Panc1 (cell line): Measurements from ENCODE around the gene LRRC27. TPM values are rescaled to one million over a fixed set of nuclear protein-coding genes. Genes with fewer than 3 reads are reported as not detected.

Source experiments
- ATAC-seq: fragments of 200-7000 bp; cut with Tn5 transposase; 2 replicates; pipeline ENCODE4 v1.9.1; 2020; ENCODE audit warnings: mild to moderate bottlenecking, moderate library complexity
- BruUV-seq: library from RNA; stranded (reverse); fragments of 400-500 nt; replicated peaks from 2 replicates; lab custom pipeline; 2021; lab: Mats Ljungman, UMichigan
- CTCF ChIA-PET: fragments of 300-600 bp; sonication (Branson Sonifier 250); formaldehyde crosslinking; loops from one replicate; lab custom pipeline; 2022; ENCODE audit warnings: antibody characterized with exemption; lab: Charles Lee
- POLR2A ChIA-PET: fragments of 300-600 bp; sonication (Branson Sonifier 250); formaldehyde crosslinking; loops from one replicate; lab custom pipeline; 2022; ENCODE audit warnings: antibody characterized with exemption; lab: Charles Lee
- DNase-seq: peaks from one replicate; pipeline ENCODE4 v3.0.0-alpha.2; 2010; ENCODE audit warnings: low read depth, low spot score
- H3K27ac ChIP-seq: 2 replicates; pipeline ENCODE4 v1.5.1; 2011; ENCODE audit warnings: mild to moderate bottlenecking, low read length, inconsistent platforms
- H3K27me3 ChIP-seq: fragments of 200-500 bp; sonication (Bioruptor generic); 2 replicates; pipeline ENCODE4 v1.6.0; 2014; ENCODE audit warnings: low read length, inconsistent platforms; ENCODE audit not compliant: control insufficient read depth, insufficient read depth
- H3K36me3 ChIP-seq: fragments of 200-500 bp; sonication (Bioruptor generic); 2 replicates; pipeline ENCODE4 v1.5.1; 2014; ENCODE audit warnings: inconsistent platforms, mild to moderate bottlenecking, low read length, moderate library complexity; ENCODE audit not compliant: control insufficient read depth, insufficient read depth
- H3K4me1 ChIP-seq: 2 replicates; pipeline ENCODE4 v1.5.1; 2011; ENCODE audit warnings: inconsistent platforms, mild to moderate bottlenecking, low read length, moderate library complexity; ENCODE audit not compliant: control insufficient read depth, insufficient read depth
- H3K4me3 ChIP-seq, 2 experiments: 2 replicates each; pipeline ENCODE4 v1.5.1; 2011 to 2012; ENCODE audit warnings: low read depth in 2 of 2, low read length in 2 of 2, mild to moderate bottlenecking in 2 of 2, inconsistent platforms in 1 of 2, moderate library complexity in 1 of 2
- H3K9me3 ChIP-seq: fragments of 200-500 bp; sonication (Bioruptor generic); 2 replicates; pipeline ENCODE4 v1.5.1; 2014; ENCODE audit warnings: low read depth, mild to moderate bottlenecking, inconsistent platforms, low read length, moderate library complexity; ENCODE audit not compliant: control insufficient read depth, insufficient read depth
- POLR2AphosphoS5 ChIP-seq: IDR thresholded peaks from 2 replicates; pipeline ENCODE4 v1.6.1; 2012; ENCODE audit warnings: mild to moderate bottlenecking, low read depth, low read length, moderate library complexity
- SIN3A ChIP-seq: IDR thresholded peaks from 2 replicates; pipeline ENCODE4 v1.6.1; 2012; ENCODE audit warnings: low read depth, mild to moderate bottlenecking, low read length, moderate library complexity, borderline replicate concordance; ENCODE audit not compliant: insufficient read depth
- TCF7L2 ChIP-seq: IDR thresholded peaks from 2 replicates; pipeline ENCODE4 v1.6.1; 2011; ENCODE audit warnings: mild to moderate bottlenecking, low read depth, low read length, inconsistent platforms
- in situ Hi-C: cut with HindIII; loops from 2 replicates; pipeline ENCODE4 v1.10.0; 2016; ENCODE audit warnings: low sequenced_read_pairs, low pct_unique_long_range_greater_than_20kb
- intact Hi-C: fragments of 100-400 bp; cut with micrococcal nuclease; formaldehyde crosslinking; loops from one replicate; pipeline ENCODE4 v1.10.0; 2022; ENCODE audit not compliant: unreplicated experiment
- total RNA-seq: library from RNA; stranded (reverse); gene quantifications from one replicate; pipeline ENCODE4 v1.2.1, GENCODE V29; 2021; ENCODE audit not compliant: unreplicated experiment
- TF ChIP-seq, protein P1 (sequence below), 2 experiments: IDR thresholded peaks; 2 replicates each; pipeline ENCODE4 v1.6.1; 2011 to 2012; ENCODE audit warnings: low read depth in 2 of 2, control low read depth in 1 of 2, low read length in 1 of 2, mild to moderate bottlenecking in 1 of 2, moderate library complexity in 1 of 2; ENCODE audit not compliant: insufficient read depth in 1 of 2
- TF ChIP-seq, protein P2 (sequence below): fragments of 450-650 bp; IDR thresholded peaks from 2 replicates; pipeline ENCODE4 v1.5.1; 2017; ENCODE audit warnings: mild to moderate bottlenecking

LRRC27 gene
- total RNA-seq, 1 experiment from 2014 or later, result 15.7 TPM

DNA sequence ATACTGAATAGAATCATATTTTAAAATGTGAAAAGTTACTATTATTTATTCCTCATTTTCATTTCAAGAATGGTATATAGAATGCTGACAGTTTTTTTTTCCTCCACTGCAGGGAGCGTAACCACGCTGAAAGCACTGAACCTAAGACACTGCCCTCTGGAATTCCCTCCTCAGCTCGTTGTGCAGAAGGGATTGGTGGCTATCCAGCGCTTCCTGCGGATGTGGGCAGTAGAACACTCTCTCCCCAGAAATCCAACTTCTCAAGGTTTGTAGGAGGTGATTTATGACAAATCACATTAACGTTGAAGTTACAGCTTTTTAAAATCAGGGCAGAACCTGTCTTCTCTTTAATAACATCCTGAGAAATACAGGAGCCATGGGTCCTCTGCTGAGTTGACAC, 12.4 kb downstream of the LRRC27 start:
- intact Hi-C loops, result no loop called here
- H3K4me1 ChIP-seq, result no peaks in the 10 kb centered on the region
- TF ChIP-seq SIN3A (no peak), TCF7L2 (no peak), POLR2AphosphoS5 (no peak)
- TF ChIP-seq, protein P1, sequence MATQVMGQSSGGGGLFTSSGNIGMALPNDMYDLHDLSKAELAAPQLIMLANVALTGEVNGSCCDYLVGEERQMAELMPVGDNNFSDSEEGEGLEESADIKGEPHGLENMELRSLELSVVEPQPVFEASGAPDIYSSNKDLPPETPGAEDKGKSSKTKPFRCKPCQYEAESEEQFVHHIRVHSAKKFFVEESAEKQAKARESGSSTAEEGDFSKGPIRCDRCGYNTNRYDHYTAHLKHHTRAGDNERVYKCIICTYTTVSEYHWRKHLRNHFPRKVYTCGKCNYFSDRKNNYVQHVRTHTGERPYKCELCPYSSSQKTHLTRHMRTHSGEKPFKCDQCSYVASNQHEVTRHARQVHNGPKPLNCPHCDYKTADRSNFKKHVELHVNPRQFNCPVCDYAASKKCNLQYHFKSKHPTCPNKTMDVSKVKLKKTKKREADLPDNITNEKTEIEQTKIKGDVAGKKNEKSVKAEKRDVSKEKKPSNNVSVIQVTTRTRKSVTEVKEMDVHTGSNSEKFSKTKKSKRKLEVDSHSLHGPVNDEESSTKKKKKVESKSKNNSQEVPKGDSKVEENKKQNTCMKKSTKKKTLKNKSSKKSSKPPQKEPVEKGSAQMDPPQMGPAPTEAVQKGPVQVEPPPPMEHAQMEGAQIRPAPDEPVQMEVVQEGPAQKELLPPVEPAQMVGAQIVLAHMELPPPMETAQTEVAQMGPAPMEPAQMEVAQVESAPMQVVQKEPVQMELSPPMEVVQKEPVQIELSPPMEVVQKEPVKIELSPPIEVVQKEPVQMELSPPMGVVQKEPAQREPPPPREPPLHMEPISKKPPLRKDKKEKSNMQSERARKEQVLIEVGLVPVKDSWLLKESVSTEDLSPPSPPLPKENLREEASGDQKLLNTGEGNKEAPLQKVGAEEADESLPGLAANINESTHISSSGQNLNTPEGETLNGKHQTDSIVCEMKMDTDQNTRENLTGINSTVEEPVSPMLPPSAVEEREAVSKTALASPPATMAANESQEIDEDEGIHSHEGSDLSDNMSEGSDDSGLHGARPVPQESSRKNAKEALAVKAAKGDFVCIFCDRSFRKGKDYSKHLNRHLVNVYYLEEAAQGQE (IDR thresholded peaks at IDR 0.05; ENCODE audit: insufficient read depth in 1 of 2, low read depth in 2 of 2, low read length in 1 of 2), result no peak
- TF ChIP-seq, protein P2, sequence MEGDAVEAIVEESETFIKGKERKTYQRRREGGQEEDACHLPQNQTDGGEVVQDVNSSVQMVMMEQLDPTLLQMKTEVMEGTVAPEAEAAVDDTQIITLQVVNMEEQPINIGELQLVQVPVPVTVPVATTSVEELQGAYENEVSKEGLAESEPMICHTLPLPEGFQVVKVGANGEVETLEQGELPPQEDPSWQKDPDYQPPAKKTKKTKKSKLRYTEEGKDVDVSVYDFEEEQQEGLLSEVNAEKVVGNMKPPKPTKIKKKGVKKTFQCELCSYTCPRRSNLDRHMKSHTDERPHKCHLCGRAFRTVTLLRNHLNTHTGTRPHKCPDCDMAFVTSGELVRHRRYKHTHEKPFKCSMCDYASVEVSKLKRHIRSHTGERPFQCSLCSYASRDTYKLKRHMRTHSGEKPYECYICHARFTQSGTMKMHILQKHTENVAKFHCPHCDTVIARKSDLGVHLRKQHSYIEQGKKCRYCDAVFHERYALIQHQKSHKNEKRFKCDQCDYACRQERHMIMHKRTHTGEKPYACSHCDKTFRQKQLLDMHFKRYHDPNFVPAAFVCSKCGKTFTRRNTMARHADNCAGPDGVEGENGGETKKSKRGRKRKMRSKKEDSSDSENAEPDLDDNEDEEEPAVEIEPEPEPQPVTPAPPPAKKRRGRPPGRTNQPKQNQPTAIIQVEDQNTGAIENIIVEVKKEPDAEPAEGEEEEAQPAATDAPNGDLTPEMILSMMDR, result no peak
- in situ Hi-C loops, result no loop called here
- no peak overlapping the region for H3K27ac ChIP-seq
- ChIA-PET POLR2A (no interaction called here), CTCF (no interaction called here)
- no TSS peak for BruUV-seq
- no peak overlapping the region for H3K4me3 ChIP-seq
- no peak for ATAC-seq
- no peak for DNase-seq
- H3K27me3 ChIP-seq, result no peaks in the 10 kb centered on the region
- H3K36me3 ChIP-seq, result no peaks in the 10 kb centered on the region
- H3K9me3 ChIP-seq, result no peaks in the 10 kb centered on the region

DNA sequence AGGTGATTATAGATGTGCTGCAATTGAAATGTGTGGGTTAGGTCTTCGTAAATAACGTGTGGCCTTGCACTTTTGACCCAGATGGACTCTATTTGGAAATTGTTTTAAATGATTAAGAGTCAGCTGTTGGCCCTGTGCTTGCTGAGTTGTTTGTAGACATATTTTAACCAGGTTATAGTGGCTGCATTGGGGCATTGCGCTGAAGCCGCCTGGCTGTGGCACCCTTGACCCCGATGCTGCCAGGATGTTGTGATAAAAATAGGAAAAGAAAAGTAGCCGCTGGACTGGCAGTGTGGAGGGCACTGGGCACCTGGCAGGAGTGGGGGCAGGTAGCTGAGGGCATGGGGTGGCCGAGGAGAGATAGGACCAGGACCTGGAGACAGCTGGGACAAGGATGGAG, 13.4 kb downstream of the LRRC27 start:
- BruUV-seq, result no TSS peak
- H3K4me3 ChIP-seq, result no peak overlapping the region
- ATAC-seq, result no peak
- H3K4me1 ChIP-seq, result no peaks in the 10 kb centered on the region
- no peaks in the 10 kb centered on the region for H3K36me3 ChIP-seq
- no peaks in the 10 kb centered on the region for H3K9me3 ChIP-seq
- H3K27me3 ChIP-seq, result no peaks in the 10 kb centered on the region
- no peak overlapping the region for H3K27ac ChIP-seq
- CTCF ChIA-PET, result no interaction called here
- DNase-seq, result no peak
- POLR2A ChIA-PET, result no interaction called here
- intact Hi-C loops (no loop called here), in situ Hi-C loops (no loop called here)
- TF ChIP-seq, protein P1 (IDR thresholded peaks at IDR 0.05; ENCODE audit: insufficient read depth in 1 of 2, low read depth in 2 of 2, low read length in 1 of 2), result no peak
- no peak for TF ChIP-seq TCF7L2
- TF ChIP-seq SIN3A, result no peak
- no peak for TF ChIP-seq POLR2AphosphoS5
- TF ChIP-seq, protein P2, result no peak
